ENCODE data around the gene NAA40. TPM values are rescaled to one million over a fixed set of nuclear protein-coding genes. Genes with fewer than 3 reads are reported as not detected.

NAA40 gene
- total RNA-seq, 4 donors from 2014 or later, result 27.6 to 46.4 (median 34.5) TPM

DNA sequence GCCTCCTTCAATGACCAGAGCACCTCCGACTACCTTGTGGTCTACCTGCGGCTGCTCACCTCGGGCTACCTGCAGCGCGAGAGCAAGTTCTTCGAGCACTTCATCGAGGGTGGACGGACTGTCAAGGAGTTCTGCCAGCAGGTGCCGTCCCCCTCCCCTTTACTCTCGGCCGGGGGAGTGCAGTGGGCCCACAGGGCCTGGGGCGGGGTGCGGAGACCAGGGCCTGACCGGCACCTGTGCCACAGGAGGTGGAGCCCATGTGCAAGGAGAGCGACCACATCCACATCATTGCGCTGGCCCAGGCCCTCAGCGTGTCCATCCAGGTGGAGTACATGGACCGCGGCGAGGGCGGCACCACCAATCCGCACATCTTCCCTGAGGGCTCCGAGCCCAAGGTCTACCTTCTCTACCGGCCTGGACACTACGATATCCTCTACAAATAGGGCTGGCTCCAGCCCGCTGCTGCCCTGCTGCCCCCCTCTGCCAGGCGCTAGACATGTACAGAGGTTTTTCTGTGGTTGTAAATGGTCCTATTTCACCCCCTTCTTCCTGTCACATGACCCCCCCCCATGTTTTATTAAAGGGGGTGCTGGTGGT, 58.4 kb downstream of the NAA40 start:
- intact Hi-C loops (cut with DNase I), result no loop called here
- no peak for TF ChIP-seq POLR2A (IDR thresholded peaks at IDR 0.05)
- TF ChIP-seq, protein P1, sequence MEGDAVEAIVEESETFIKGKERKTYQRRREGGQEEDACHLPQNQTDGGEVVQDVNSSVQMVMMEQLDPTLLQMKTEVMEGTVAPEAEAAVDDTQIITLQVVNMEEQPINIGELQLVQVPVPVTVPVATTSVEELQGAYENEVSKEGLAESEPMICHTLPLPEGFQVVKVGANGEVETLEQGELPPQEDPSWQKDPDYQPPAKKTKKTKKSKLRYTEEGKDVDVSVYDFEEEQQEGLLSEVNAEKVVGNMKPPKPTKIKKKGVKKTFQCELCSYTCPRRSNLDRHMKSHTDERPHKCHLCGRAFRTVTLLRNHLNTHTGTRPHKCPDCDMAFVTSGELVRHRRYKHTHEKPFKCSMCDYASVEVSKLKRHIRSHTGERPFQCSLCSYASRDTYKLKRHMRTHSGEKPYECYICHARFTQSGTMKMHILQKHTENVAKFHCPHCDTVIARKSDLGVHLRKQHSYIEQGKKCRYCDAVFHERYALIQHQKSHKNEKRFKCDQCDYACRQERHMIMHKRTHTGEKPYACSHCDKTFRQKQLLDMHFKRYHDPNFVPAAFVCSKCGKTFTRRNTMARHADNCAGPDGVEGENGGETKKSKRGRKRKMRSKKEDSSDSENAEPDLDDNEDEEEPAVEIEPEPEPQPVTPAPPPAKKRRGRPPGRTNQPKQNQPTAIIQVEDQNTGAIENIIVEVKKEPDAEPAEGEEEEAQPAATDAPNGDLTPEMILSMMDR (IDR thresholded peaks at IDR 0.05), result no peak

DNA sequence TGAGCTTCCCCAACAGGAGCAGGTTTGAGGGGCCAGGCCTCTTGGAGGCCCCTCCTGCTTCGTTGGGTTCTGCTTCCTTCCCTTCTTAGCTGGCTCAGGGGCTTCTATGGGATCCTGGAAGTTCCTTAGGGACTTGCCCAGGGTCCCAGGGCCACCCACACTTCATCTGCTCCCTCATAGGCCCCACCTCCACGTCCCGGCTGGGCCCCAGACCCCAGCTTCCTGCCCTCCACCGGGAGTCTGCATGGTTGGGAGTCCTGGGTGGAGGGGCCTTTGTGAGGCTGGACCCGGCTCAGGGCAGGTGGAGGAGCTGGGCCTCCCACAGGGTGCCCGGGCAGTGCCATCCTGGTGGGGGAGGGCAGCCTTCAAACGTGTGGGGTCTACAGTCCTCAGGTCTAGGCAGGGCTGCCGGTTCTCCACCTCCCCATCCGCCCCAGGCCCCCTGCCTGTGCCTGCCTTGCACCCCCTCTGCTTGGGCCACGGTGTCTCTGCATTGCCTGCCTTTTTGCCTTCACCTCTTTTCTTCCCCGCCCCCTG, 59.1 kb downstream of the NAA40 start:
- H3K27ac ChIP-seq, result no peak overlapping the region
- H3K4me1 ChIP-seq, result peaks cover 18 to 38% of the 10 kb centered on the region in 2 donors
- H3K27me3 ChIP-seq, result no peaks in the 10 kb centered on the region
- H3K36me3 ChIP-seq, result peaks cover 27 to 38% of the 10 kb centered on the region in 2 donors
- TF ChIP-seq, protein P1 (IDR thresholded peaks at IDR 0.05), result no peak
- TF ChIP-seq POLR2A (IDR thresholded peaks at IDR 0.05), result no peak
- no peak for DNase-seq
- intact Hi-C loops (cut with DNase I), result no loop called here
- no peak overlapping the region for H3K4me3 ChIP-seq (replicated peaks in 1 of 3)
- H3K9me3 ChIP-seq, result no peaks in the 10 kb centered on the region
- WGBS, 2 donors, result 88 to 90% methylated on average over 5 to 6 of the region's 11 CpGs

More for the DNA sequence above, 58.4 kb downstream of the NAA40 start:
- H3K36me3 ChIP-seq, result peaks cover 27 to 41% of the 10 kb centered on the region in 2 donors
- H3K27me3 ChIP-seq, result no peaks in the 10 kb centered on the region
- DNase-seq, result no peak
- WGBS, 2 donors, result 97 to 98% methylated on average over 26 to 27 of the region's 27 CpGs
- H3K4me3 ChIP-seq (replicated peaks in 1 of 3), result no peak overlapping the region
- no peak overlapping the region for H3K27ac ChIP-seq
- H3K4me1 ChIP-seq, result peaks cover 18 to 33% of the 10 kb centered on the region in 2 donors
- H3K9me3 ChIP-seq, result no peaks in the 10 kb centered on the region

DNA sequence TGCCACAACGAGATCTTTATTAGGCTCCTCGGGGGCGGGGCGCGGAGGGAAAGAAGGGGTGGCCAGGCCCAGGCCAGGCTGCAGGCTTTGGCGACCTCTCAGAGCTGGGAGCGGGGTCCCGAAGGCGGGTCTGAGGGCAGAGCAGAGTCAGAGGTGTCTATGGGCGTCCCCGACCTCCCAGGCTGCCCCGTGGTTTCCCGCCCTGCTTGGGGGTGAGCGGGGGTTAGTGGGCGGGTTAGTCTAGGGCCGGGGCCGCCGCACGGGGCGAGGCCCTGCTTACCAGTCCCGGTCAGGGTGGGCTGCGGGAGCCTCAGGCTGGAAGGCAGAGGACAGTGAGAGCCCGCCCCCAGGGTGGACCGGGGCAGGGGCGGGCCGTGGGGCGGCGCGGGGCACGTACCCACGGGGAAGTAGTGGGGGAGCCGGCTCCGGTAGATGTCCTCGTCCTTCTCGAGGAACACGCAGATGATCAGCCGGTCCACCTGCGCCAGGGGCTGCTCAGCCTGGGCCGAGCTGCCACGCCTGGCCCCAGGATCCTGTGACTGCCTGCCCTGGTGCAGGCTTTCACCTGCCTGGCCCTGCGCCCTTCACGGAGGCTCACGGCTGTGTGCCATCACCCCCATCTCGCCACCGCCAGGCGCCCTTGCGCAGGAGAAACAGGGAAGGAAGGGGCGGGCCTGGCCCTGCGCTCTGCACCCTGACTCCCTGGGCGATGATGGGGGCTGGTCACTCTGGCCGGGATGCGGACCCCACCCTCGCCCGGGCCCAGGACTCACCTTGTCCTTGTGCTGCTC, 60.0 kb downstream of the NAA40 start:
- TF ChIP-seq POLR2A (IDR thresholded peaks at IDR 0.05), result no peak
- TF ChIP-seq, protein P1 (IDR thresholded peaks at IDR 0.05), result no peak
- Histone ChIP-seq H3K9me3 (no peaks in the 10 kb centered on the region), H3K27ac (no peak overlapping the region), H3K4me3 (replicated peaks in 1 of 3) (no peak overlapping the region), H3K36me3 (peaks cover 26 to 36% of the 10 kb centered on the region in 2 donors), H3K27me3 (no peaks in the 10 kb centered on the region), H3K4me1 (peaks cover 18 to 38% of the 10 kb centered on the region in 2 donors)
- DNase-seq, result no peak
- WGBS, 2 donors, result 81 to 85% methylated on average over 19 to 32 of the region's 54 CpGs
- intact Hi-C loops (cut with DNase I), result no loop called here

- H3K27ac ChIP-seq, result no peak overlapping the region
- peak overlapping the region in 1 of 3 donors; percentile 6 for H3K4me3 ChIP-seq (replicated peaks in 1 of 3)
- intact Hi-C loops (cut with DNase I), result loop anchor here (2.0 to 10.0 kb wide), 2 partner anchors 85 to 149 kb away; no protein-coding TSS in a partner anchor
- H3K9me3 ChIP-seq, result no peaks in the 10 kb centered on the region
- peak in 1 of 2 donors; percentile 14 for TF ChIP-seq POLR2A (IDR thresholded peaks at IDR 0.05)
- TF ChIP-seq, protein P1 (IDR thresholded peaks at IDR 0.05), result peak in 1 of 6 experiments; percentile 9
- peak; percentile 86 to 91 for DNase-seq
- H3K27me3 ChIP-seq, result no peaks in the 10 kb centered on the region
- 15 to 43% methylated on average over 7 to 26 of the region's 59 CpGs for WGBS, 2 donors
- peaks cover 18 to 38% of the 10 kb centered on the region in 2 donors for H3K4me1 ChIP-seq
- peaks cover 22 to 32% of the 10 kb centered on the region in 2 donors for H3K36me3 ChIP-seq
Observed at GRCh38 chr11:63999349-64000025, 60.7 kb downstream of the NAA40 start.
